Neural cell (in vitro differentiated cells): Measurements from ENCODE around the gene FNBP1L. TPM values are rescaled to one million over a fixed set of nuclear protein-coding genes. Genes with fewer than 3 reads are reported as not detected.

Source experiments
- H2AFZ ChIP-seq: fragments of 200-600, 300-800 bp; sonication (generic), shearing (Covaris generic); 2 replicates; pipeline ENCODE4 v1.6.0; 2014; ENCODE audit warnings: low read depth, mild to moderate bottlenecking, antibody characterized with exemption, low read length, moderate library complexity
- H3F3A ChIP-seq: fragments of 200-600 bp; shearing (Covaris generic); 2 replicates; pipeline ENCODE4 v1.6.1; 2016; ENCODE audit warnings: mild to moderate bottlenecking, moderate library complexity, mixed read lengths, antibody characterized with exemption, low read length; ENCODE audit not compliant: insufficient read depth, poor library complexity, severe bottlenecking
- H3K27ac ChIP-seq: fragments of 200-600, 300-800 bp; sonication (generic), shearing (Covaris generic); 2 replicates; pipeline ENCODE4 v1.5.1; 2014; ENCODE audit warnings: mild to moderate bottlenecking, low read length, moderate library complexity
- H3K27me3 ChIP-seq: fragments of 300-800, 200-600 bp; sonication (generic), shearing (Covaris generic); 2 replicates; pipeline ENCODE4 v1.6.0; 2014; ENCODE audit warnings: mild to moderate bottlenecking, low read depth, low read length, moderate library complexity; ENCODE audit not compliant: insufficient read depth
- H3K36me3 ChIP-seq: fragments of 300-800, 200-600 bp; sonication (generic), shearing (Covaris generic); 2 replicates; pipeline ENCODE4 v1.5.1; 2014; ENCODE audit warnings: mild to moderate bottlenecking, antibody characterized with exemption, low read length, moderate library complexity; ENCODE audit not compliant: insufficient read depth
- H3K4me2 ChIP-seq: fragments of 300-800, 200-600 bp; sonication (generic), shearing (Covaris generic); 2 replicates; pipeline ENCODE4 v1.6.0; 2014; ENCODE audit warnings: mild to moderate bottlenecking, low read length
- H3K4me3 ChIP-seq: fragments of 300-800, 200-600 bp; sonication (generic), shearing (Covaris generic); 2 replicates; pipeline ENCODE4 v1.5.1; 2014; ENCODE audit warnings: mild to moderate bottlenecking, low read length, moderate library complexity
- H3K79me2 ChIP-seq: fragments of 200-600 bp; shearing (Covaris generic); replicated peaks from 2 replicates; pipeline ENCODE4 v1.6.0; 2014; ENCODE audit warnings: mild to moderate bottlenecking, low read length, moderate library complexity; ENCODE audit not compliant: insufficient read depth
- H3K9ac ChIP-seq: fragments of 300-800, 200-600 bp; sonication (generic), shearing (Covaris generic); 2 replicates; pipeline ENCODE4 v1.6.1; 2016; ENCODE audit warnings: mild to moderate bottlenecking, low read length, mixed read lengths
- H3K9me2 ChIP-seq: fragments of 200-600 bp; shearing (Covaris generic); 2 replicates; pipeline ENCODE4 v1.6.1; 2016; ENCODE audit warnings: mild to moderate bottlenecking, low read length, mixed read lengths; ENCODE audit not compliant: insufficient read depth
- H3K9me3 ChIP-seq: fragments of 200-600, 300-800 bp; sonication (generic), shearing (Covaris generic); 2 replicates; pipeline ENCODE4 v1.6.1; 2016; ENCODE audit warnings: mild to moderate bottlenecking, mixed run types, low read length, moderate library complexity, mixed read lengths
- H4K20me1 ChIP-seq: fragments of 200-600 bp; shearing (Covaris generic); 2 replicates; pipeline ENCODE4 v1.6.1; 2016; ENCODE audit warnings: mild to moderate bottlenecking, mixed run types; ENCODE audit not compliant: insufficient read depth
- CTCF ChIP-seq: fragments of 450-650 bp; IDR thresholded peaks from 2 replicates; pipeline ENCODE4 v1.5.1; 2014; ENCODE audit warnings: antibody characterized with exemption, mild to moderate bottlenecking, moderate library complexity; ENCODE audit not compliant: poor library complexity, severe bottlenecking
- EP300 ChIP-seq: fragments of 450-650 bp; conservative IDR thresholded peaks from 2 replicates; pipeline ENCODE4 v1.6.1; 2014; ENCODE audit warnings: antibody characterized with exemption, mild to moderate bottlenecking, moderate library complexity; ENCODE audit not compliant: poor library complexity, severe bottlenecking
- EZH2 ChIP-seq: fragments of 200-600, 300-800 bp; shearing (Covaris generic), sonication (generic); IDR thresholded peaks from 2 replicates; pipeline ENCODE4 v1.6.1; 2014; ENCODE audit warnings: antibody characterized with exemption, low read length, borderline replicate concordance, mild to moderate bottlenecking; ENCODE audit not compliant: insufficient read depth, poor library complexity, severe bottlenecking
- MXI1 ChIP-seq: fragments of 450-650 bp; conservative IDR thresholded peaks from 2 replicates; pipeline ENCODE4 v1.6.1; 2014; ENCODE audit warnings: antibody characterized with exemption, mild to moderate bottlenecking; ENCODE audit not compliant: poor library complexity, severe bottlenecking
- POLR2AphosphoS5 ChIP-seq: IDR thresholded peaks from 2 replicates; pipeline ENCODE4 v1.6.1; 2012
- RAD21 ChIP-seq: fragments of 450-650 bp; conservative IDR thresholded peaks from 2 replicates; pipeline ENCODE4 v1.6.1; 2014; ENCODE audit warnings: antibody characterized with exemption, mild to moderate bottlenecking, moderate library complexity
- REST ChIP-seq: IDR thresholded peaks from 2 replicates; pipeline ENCODE4 v1.6.1; 2012; ENCODE audit warnings: borderline replicate concordance
- SMC3 ChIP-seq: fragments of 450-650 bp; conservative IDR thresholded peaks from 2 replicates; pipeline ENCODE4 v1.6.1; 2014; ENCODE audit warnings: antibody characterized with exemption, mild to moderate bottlenecking, moderate library complexity; ENCODE audit not compliant: poor library complexity
- TAF1 ChIP-seq: IDR thresholded peaks from 2 replicates; pipeline ENCODE4 v1.6.1; 2012; ENCODE audit warnings: low read depth
- polyA plus RNA-seq: library from polyadenylated mRNA; depleted of rRNA; stranded (reverse); fragments of >200 nt; gene quantifications from 2 replicates; pipeline ENCODE4 v1.2.3, GENCODE V29; 2014

FNBP1L gene
- polyA plus RNA-seq, 1 donor from 2014 or later = 1,044 TPM

- Histone ChIP-seq H3F3A (no peaks in the 10 kb centered on the region), H3K9ac (no peak overlapping the region), H4K20me1 (peaks cover 46% of the 10 kb centered on the region), H3K4me2 (no peak overlapping the region), H3K9me3 (no peaks in the 10 kb centered on the region), H3K27me3 (no peaks in the 10 kb centered on the region), H3K79me2 (peaks cover 99% of the 10 kb centered on the region), H2AFZ (no peak overlapping the region), H3K9me2 (no peaks in the 10 kb centered on the region), H3K27ac (no peak overlapping the region), H3K36me3 (no peaks in the 10 kb centered on the region), H3K4me3 (no peak overlapping the region)
- no peak for TF ChIP-seq RAD21
- no peak for TF ChIP-seq EZH2
- no peak for TF ChIP-seq EP300
- no peak for TF ChIP-seq CTCF
- TF ChIP-seq POLR2AphosphoS5 = no peak
- no peak for TF ChIP-seq REST
- no peak for TF ChIP-seq MXI1
- no peak for TF ChIP-seq TAF1
- no peak for TF ChIP-seq SMC3
Measured at GRCh38 chr1:93495911-93496310, 48.0 kb downstream of the FNBP1L start.

- Histone ChIP-seq H4K20me1 (peaks cover 41% of the 10 kb centered on the region), H3K27ac (no peak overlapping the region), H3K9me3 (no peaks in the 10 kb centered on the region), H3K9ac (no peak overlapping the region), H3K79me2 (peaks cover 99% of the 10 kb centered on the region), H3K27me3 (no peaks in the 10 kb centered on the region), H3F3A (no peaks in the 10 kb centered on the region), H3K4me2 (no peak overlapping the region), H3K4me3 (no peak overlapping the region), H2AFZ (no peak overlapping the region), H3K9me2 (no peaks in the 10 kb centered on the region), H3K36me3 (no peaks in the 10 kb centered on the region)
- TF ChIP-seq POLR2AphosphoS5 (no peak), EP300 (no peak), RAD21 (no peak), EZH2 (no peak), REST (no peak), CTCF (no peak), TAF1 (no peak)
Measured at GRCh38 chr1:93496520-93496919, 48.6 kb downstream of the FNBP1L start.
